ENCODE results near the gene ZCRB1.
A peak's percentile ranks its signal among the peaks of the same experiment; 100 is the strongest.
"Not testable (repeated sequence)": the region's sequence is repeated elsewhere in the genome, so short reads cannot be mapped to it uniquely, and the experiment has no call there.

Gene ZCRB1

DNA sequence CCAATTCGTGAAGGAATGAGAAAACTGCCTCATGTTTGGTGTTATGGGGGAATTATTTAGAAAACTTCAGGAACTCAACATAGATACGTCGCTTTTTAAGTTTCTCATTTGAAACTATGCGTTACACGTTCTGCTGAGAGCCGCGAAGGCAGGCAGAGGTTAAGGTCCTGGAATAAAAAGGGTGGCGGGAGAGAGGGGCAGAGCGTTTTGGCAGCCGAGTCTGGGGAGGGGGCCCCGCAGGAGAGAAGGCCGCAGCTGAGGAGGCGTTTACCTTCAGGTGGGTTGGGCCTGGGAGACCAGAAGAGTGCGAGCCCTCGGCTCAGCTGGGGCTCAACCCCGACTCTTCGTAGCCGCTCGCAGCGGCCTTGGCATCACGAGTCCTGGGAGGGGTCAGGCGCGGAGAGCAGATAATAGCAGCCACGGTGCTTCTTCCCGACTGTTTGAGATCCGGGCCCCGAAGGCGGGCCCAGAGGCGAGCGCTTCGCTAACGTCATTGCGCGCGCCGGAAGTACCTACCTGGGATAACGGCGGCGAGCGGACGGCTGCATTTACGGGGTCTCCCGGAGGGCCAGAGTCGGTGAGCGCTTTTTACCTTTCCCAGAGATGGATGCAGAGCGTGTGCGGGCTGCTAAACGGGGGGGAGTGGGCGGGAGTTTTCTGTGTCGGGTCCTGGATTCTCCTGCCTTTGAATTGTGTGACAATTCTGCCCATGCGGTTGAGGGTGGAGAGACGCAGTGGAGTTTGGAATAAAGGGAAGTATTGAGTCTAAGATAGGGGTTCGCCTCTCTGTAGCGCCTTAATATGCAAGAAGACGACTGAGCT, at the start of gene ZCRB1, which contains the start of gene PPHLN1:
ZCRB1 (minus strand) TSS at position 442 of the 822 bp plus-strand sequence. CDS start 1,992 bp downstream, outside the sequence.
PPHLN1 (plus strand) TSS at position 515 of the 822 bp plus-strand sequence. CDS start 9,736 bp downstream, outside the sequence.
- DNase-seq, result peak; percentile 64

DNA sequence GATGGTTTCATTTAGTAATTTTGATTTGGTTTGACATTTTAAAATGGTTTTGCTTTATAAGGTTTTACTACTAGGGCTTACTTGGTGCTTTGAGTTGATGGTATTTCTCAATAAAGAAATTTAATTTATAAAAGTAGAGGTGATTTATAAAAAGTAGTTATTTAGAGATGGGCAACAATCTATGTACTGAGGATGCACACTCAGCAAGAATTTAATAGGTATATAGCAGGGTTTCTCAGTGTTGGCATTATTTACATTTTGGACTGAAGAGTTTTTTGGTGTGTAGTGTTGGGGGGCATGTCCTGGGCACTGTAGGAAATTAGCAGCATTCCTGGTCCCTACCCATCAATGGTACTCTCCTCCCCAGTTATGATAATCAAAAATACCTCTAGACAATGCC, 47.8 kb upstream of the ZCRB1 start:
- no peak for DNase-seq

GRCh38 chr12:42372154-42372791, 46.4 kb upstream of the ZCRB1 start:
- peak; percentile 7 for DNase-seq

DNA sequence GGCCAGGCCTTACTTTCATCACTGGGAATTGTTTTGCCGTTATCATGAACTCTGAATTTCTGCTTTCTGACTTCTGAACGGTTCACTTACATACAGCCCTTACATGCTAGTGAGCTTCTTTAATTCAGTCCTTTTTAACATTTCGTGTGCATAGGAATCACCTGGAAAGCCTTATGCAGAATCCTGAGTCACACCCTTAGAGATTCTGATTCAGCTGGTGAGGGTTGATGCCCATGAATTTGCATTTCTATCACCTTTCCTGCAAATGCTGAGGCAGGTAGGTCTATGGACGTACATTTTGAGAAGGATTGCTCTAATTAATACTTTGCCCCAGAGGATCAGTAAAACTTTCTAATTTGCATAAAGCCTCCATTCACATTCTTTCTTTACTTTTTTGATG, 44.1 kb upstream of the ZCRB1 start:
- DNase-seq, result no peak

GRCh38 chr12:42365486-42365885, 39.6 kb upstream of the ZCRB1 start:
- no peak for DNase-seq

DNA sequence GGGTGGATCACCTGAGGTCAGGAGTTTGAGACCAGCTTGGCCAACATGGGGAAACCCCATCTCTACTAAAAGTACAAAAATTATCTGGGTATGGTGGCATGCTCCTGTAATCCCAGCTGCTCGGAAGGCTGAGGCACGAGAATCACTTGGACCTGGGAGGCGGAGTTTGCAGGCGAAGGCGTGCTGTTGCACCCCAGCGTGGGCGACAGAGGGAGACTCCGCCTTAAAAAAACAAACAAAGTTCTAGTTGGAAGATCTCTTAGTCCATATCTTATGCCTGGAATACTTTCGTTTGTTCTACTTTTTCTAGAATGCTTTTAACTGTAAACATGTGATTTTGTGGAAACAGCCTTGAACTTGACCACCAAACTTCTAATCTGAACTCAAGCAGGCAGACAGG, 38.8 kb upstream of the ZCRB1 start:
- no peak for DNase-seq

GRCh38 chr12:42362647-42363260, 36.9 kb upstream of the ZCRB1 start:
- DNase-seq, result no peak

GRCh38 chr12:42361909-42362646, 36.2 kb upstream of the ZCRB1 start:
- DNase-seq, result no peak

DNA sequence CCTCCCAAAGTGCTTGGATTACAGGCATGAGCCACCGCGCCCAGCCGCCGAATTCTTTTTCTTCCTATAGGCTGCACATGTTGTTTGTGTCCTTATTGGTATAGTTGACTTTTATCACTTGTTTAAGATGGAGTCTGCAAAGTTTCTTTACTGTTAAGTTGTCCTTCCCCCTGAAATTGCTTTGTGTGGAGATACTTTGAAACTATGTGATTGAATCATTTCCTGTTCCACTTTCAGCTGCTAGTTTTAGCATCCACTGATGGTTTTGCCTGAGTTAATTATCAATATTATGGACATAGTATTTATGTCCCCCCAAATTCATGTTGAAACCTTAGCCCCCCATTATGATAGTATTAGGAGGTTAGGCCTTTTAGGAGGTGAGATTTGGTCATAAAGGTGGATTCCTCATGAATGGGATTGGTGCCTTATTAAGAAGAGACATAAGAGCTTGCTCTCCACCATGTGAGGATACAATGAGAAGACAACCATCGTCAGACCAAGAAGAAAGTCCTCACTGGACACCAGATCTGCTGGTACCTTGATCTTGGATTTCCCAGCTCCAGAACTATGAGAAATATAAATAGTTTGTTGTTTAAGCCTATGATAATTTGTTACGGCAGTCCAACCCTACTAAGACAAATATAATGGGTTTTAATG, 35.0 kb upstream of the ZCRB1 start:
- no peak for DNase-seq

GRCh38 chr12:42356344-42356743, 30.4 kb upstream of the ZCRB1 start:
- no peak for DNase-seq

DNA sequence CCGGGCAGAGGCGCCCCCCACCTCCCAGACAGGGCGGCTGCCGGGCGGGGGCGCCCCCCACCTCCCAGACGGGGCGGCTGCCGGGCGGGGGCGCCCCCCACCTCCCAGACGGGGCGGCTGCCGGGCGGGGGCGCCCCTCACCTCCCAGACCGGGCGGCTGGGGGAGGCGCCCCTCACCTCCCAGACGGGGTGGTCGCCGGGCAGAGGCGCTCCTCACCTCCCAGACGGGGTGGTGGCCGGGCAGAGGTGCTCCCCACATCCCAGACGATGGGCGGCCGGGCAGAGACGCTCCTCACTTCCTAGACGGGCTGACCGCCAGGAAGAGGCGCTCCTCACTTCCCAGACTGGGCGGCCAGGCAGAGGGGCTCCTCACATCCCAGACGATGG, 24.1 kb upstream of the ZCRB1 start:
- not testable (repeated sequence) for DNase-seq

DNA sequence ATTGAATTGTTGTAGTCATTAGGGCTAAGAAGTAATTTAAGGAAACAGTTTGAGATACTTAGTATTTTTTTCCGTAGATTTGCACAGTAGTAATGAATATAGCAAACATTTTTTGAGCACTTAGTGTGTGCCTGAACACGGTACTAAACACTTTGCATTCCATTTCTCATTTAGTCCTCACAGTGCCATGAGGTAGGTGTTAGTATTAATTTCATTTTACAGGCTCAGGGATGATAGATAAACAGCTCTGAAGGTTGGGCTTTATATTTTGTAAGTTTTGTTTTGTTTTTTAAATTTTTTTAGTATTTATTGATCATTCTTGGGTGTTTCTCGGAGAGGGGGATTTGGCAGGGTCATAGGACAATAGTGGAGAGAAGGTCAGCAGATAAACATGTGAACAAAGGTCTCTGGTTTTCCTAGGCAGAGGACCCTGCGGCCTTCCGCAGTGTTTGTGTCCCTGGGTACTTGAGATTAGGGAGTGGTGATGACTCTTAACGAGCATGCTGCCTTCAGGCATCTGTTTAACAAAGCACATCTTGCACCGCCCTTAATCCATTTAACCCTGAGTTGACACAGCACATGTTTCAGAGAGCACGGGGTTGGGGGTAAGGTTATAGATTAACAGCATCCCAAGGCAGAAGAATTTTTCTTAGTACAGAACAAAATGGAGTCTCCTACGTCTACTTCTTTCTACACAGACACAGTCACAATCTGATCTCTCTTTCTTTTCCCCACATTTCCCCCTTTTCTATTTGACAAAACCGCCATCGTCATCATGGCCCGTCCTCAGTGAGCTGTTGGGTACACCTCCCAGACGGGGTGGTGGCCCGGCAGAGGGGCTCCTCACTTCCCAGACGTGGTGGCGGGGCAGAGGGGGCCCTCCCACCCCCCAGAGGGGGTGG, 23.5 kb upstream of the ZCRB1 start:
- not testable (repeated sequence) for DNase-seq

- DNase-seq, result no peak
These were observed 20.6 kb upstream of the ZCRB1 start for GRCh38 chr12:42346403-42347002.

DNA sequence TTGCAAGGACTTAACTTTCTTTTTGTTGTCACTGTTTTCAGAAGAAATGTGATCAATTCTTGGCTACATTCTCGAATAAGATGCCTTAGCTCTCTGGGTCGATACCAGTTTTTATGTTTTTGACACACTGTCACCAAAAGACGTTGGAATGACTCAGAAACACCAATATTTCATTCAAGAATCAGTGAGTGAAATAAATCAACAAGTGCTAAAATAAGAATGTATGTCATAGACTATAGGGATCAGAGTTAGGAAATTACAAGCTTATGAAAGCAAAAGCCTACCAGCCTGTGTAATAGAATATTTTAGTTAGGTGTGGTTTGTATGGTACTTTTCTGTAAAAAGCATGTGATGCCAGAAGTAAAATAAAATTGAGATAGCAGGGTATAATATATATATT, 17.8 kb upstream of the ZCRB1 start:
- DNase-seq, result no peak

- DNase-seq, result no peak
These were observed 16.1 kb upstream of the ZCRB1 start for GRCh38 chr12:42342028-42342427.

DNA sequence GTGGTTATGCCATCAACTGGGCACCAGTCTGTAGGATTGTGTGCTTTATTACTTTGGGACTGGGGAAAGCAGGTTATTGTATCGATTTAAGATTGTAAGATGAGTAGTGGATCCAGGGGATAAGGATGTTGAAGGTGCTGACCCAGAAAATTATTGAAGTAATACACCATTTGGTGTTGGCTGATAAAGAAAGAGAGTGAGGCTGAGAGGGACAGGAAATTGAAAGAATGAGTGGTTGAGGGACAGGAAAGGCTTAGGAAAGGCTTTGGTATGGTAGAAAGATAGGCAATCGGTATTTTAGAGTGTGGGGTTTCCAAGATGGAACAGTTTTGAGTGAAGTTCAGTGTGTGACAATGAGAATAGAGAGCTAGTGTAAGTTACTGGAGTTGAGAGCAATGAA, 12.4 kb upstream of the ZCRB1 start:
- no peak for DNase-seq

GRCh38 chr12:42336286-42336685, 10.4 kb upstream of the ZCRB1 start:
- no peak for DNase-seq

GRCh38 chr12:42332301-42333285, 6.7 kb upstream of the ZCRB1 start:
- peak; percentile 39 for DNase-seq

DNA sequence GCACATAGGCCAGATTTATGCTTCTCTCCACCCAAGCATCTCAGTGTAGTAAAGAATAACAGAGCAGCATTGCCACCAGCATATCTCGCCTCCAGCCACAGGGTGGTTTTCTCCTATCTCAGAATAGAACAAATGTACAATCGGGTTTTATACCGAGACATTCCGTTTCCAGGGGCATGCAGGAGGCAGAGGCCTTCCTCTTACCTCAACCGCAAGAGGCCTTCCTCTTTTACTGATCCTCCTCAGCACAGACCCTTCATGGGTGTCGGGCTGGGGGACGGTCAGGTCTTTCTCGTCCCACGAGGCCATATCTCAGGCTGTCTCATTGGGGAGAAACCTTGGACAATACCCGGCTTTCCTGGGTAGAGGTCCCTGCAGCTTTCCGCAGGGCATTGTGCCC, 4.2 kb upstream of the ZCRB1 start:
- not testable (repeated sequence) for DNase-seq

GRCh38 chr12:42327227-42327590, 1.3 kb upstream of the ZCRB1 start:
- no peak for DNase-seq
